Measurements from ENCODE around the gene FOLR2.
"Not testable (repeated sequence)": the region's sequence is repeated elsewhere in the genome, so short reads cannot be mapped to it uniquely, and the experiment has no call there.

The FOLR2 gene

DNA sequence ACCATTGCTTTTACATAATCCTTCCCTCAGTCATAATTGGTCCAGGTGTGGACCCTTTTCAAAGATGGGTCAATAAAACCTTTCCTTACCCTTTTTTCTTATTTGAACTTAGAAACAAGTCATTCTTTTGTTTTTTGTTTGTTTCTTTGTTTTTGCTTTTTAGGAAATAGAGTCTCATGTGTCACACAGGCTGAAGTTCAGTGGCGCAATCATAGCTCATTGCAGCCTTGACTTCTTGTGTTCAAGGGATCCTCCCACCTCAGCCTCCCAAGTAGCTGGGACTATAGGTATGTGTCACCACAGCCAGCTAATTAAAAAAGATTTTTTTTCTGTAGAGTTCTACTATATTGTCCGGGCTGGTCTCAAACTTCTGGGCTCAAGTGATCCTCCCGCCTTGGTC, 36.8 kb downstream of the FOLR2 start:
- Mint-ChIP-seq H3K36me3 (ENCODE audit: low read depth) (no peaks in the 10 kb centered on the region), H3K9me3 (no peaks in the 10 kb centered on the region), H3K4me1 (no peaks in the 10 kb centered on the region), H3K4me3 (no peak overlapping the region), H3K27ac (no peak overlapping the region), H3K27me3 (peaks cover 19% of the 10 kb centered on the region)
- ATAC-seq (no peak), DNase-seq (no peak)

GRCh38 chr11:72254299-72254993, 37.9 kb downstream of the FOLR2 start:
- H3K9me3 Mint-ChIP-seq = no peaks in the 10 kb centered on the region
- ATAC-seq (no peak), DNase-seq (no peak)
- H3K36me3 Mint-ChIP-seq (ENCODE audit: low read depth) = no peaks in the 10 kb centered on the region
- no peak overlapping the region for H3K4me3 Mint-ChIP-seq
- peaks cover 18% of the 10 kb centered on the region for H3K27me3 Mint-ChIP-seq
- H3K27ac Mint-ChIP-seq = no peak overlapping the region
- no peaks in the 10 kb centered on the region for H3K4me1 Mint-ChIP-seq

DNA sequence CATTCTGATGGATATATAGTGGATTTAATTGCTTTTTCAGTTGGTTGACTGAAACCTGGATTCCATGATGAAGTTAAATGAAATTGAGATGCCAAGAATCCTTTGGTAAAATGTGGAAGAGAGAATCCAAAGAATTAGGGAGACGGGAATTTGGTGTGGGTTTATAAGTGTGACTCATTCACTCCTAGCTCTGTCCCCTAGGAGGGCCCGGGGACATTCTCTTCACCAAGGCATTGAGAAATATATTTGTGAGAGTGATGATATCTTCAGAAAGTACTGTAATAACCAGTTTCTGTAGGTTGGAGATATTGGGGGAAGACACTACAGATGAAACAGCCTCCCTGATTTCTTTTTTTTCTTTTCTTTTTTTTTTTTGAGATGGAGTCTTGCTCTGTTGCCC, 41.0 kb downstream of the FOLR2 start:
- ATAC-seq (no peak), DNase-seq (no peak)
- Mint-ChIP-seq H3K9me3 (no peaks in the 10 kb centered on the region), H3K27me3 (peaks cover 8% of the 10 kb centered on the region), H3K4me3 (no peak overlapping the region), H3K27ac (no peak overlapping the region), H3K4me1 (no peaks in the 10 kb centered on the region), H3K36me3 (ENCODE audit: low read depth) (no peaks in the 10 kb centered on the region)

DNA sequence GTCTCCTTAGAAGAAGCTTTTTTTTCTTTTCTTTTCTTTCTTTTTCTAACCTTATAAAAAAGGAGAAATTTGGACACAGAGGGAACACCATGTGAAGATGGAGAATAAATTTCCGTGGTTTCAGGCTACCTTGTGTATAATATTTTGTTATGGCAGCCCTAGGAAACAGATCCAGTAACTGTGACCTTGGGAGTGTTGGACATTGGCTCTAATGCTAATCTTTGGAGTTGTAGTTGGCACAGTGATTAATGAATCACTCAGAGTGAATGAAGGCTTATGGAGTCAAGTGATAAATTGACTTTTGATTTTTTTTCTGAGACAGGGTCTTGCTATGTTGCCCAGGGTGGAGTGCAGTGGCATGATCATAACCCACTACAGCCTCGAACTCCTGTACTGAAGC, 42.9 kb downstream of the FOLR2 start:
- Mint-ChIP-seq H3K4me3 (no peak overlapping the region), H3K4me1 (no peaks in the 10 kb centered on the region), H3K36me3 (ENCODE audit: low read depth) (no peaks in the 10 kb centered on the region), H3K9me3 (no peaks in the 10 kb centered on the region), H3K27ac (no peak overlapping the region), H3K27me3 (peaks cover 6% of the 10 kb centered on the region)
- ATAC-seq (no peak), DNase-seq (no peak)

DNA sequence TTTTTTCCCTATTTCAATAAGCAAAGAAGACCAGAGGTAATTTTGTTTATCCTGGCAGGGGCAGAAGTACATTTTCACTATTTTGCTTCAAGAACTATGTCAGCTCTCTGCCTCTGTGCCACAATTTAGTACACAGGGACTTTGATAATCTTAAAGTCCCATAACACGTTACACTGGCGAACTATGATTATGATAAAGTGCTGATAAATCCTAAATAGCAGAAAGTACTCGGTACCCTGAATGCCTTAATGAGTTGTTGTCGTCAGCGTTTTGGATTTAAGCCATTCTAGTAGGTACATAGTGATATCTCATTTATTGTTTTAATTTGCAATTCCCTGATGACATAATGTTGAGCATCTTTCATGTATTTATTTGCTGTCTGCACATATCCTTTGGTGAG, 44.0 kb downstream of the FOLR2 start:
- peaks cover 6% of the 10 kb centered on the region for H3K27me3 Mint-ChIP-seq
- no peak for DNase-seq
- no peak for ATAC-seq
- H3K9me3 Mint-ChIP-seq = no peaks in the 10 kb centered on the region
- H3K36me3 Mint-ChIP-seq (ENCODE audit: low read depth) = no peaks in the 10 kb centered on the region
- no peak overlapping the region for H3K27ac Mint-ChIP-seq
- no peak overlapping the region for H3K4me3 Mint-ChIP-seq
- H3K4me1 Mint-ChIP-seq = no peaks in the 10 kb centered on the region

GRCh38 chr11:72263361-72263760, 46.8 kb downstream of the FOLR2 start:
- Mint-ChIP-seq H3K36me3 (ENCODE audit: low read depth) (no peaks in the 10 kb centered on the region), H3K9me3 (no peaks in the 10 kb centered on the region), H3K27ac (no peak overlapping the region), H3K4me3 (no peak overlapping the region), H3K4me1 (no peaks in the 10 kb centered on the region), H3K27me3 (peaks cover 7% of the 10 kb centered on the region)
- DNase-seq = no peak
- no peak for ATAC-seq

GRCh38 chr11:72265951-72266350, 49.4 kb downstream of the FOLR2 start:
- H3K4me3 Mint-ChIP-seq = no peak overlapping the region
- H3K36me3 Mint-ChIP-seq (ENCODE audit: low read depth) = no peaks in the 10 kb centered on the region
- ATAC-seq (no peak), DNase-seq (no peak)
- H3K9me3 Mint-ChIP-seq = no peaks in the 10 kb centered on the region
- no peak overlapping the region for H3K27ac Mint-ChIP-seq
- peaks cover 8% of the 10 kb centered on the region for H3K27me3 Mint-ChIP-seq
- H3K4me1 Mint-ChIP-seq = peaks cover 5% of the 10 kb centered on the region

- not testable (repeated sequence) for DNase-seq; ATAC-seq; H3K36me3 Mint-ChIP-seq (ENCODE audit: low read depth); H3K4me1 Mint-ChIP-seq; H3K27ac Mint-ChIP-seq; H3K4me3 Mint-ChIP-seq; H3K9me3 Mint-ChIP-seq
- peaks cover 12% of the 10 kb centered on the region for H3K27me3 Mint-ChIP-seq
Observed at GRCh38 chr11:72266960-72267359, 50.4 kb downstream of the FOLR2 start.

GRCh38 chr11:72267956-72268617, 51.5 kb downstream of the FOLR2 start:
- H3K27ac Mint-ChIP-seq = no peak overlapping the region

More at GRCh38 chr11:72267956-72268617, 51.5 kb downstream of the FOLR2 start:
- DNase-seq (no peak), ATAC-seq (no peak)
- Mint-ChIP-seq H3K4me1 (peaks cover 5% of the 10 kb centered on the region), H3K4me3 (no peak overlapping the region), H3K9me3 (no peaks in the 10 kb centered on the region), H3K36me3 (ENCODE audit: low read depth) (no peaks in the 10 kb centered on the region), H3K27me3 (peaks cover 12% of the 10 kb centered on the region)
